ENCODE measurements around the gene DAB2IP. TPM values are rescaled to one million over a fixed set of nuclear protein-coding genes. Genes with fewer than 3 reads are reported as not detected.

The DAB2IP gene
- total and polyA plus RNA-seq, 2 of the 4 experiments (the other 2 are of a cell fraction), result 5.6 to 17.2 TPM

- intact Hi-C loops (cut with micrococcal nuclease) (no loop called here), dilution Hi-C loops (cut with HindIII; ENCODE audit: low sequenced_read_pairs, unreplicated experiment) (no loop called here), in situ Hi-C loops (cut with MboI; ENCODE audit: low sequenced_read_pairs) (no loop called here)
- Histone ChIP-seq H3K27me3 (ENCODE audit: control insufficient read depth, insufficient read depth, low read length) (no peaks in the 10 kb centered on the region), H3K4ac (ENCODE audit: low read depth, low read length) (no peak overlapping the region), H3K14ac (replicated peaks; ENCODE audit: low read depth, low read length) (no peak overlapping the region), H3K79me1 (ENCODE audit: low read depth in 1 of 2, low read length in 2 of 2) (no peaks in the 10 kb centered on the region), H2AK5ac (ENCODE audit: low read depth, low read length) (no peak overlapping the region), H4K8ac (ENCODE audit: low read depth in 2 of 2, low read length in 2 of 2) (no peak overlapping the region), H3K36me3 (ENCODE audit: control insufficient read depth, insufficient read depth, low read length) (no peaks in the 10 kb centered on the region), H4K91ac (ENCODE audit: insufficient read depth, low read depth, low read length) (no peak overlapping the region), H3K4me3 (ENCODE audit: insufficient read depth, low read depth, low read length) (no peak overlapping the region), H2AK9ac (replicated peaks; ENCODE audit: low read depth, low read length, poor library complexity) (no peak overlapping the region), H3K9ac (ENCODE audit: low read depth, low read length) (no peak overlapping the region), H2AFZ (replicated peaks; ENCODE audit: low read length, poor library complexity) (no peak overlapping the region), H3K4me1 (ENCODE audit: control insufficient read depth, insufficient read depth, low read length) (peaks cover 11% of the 10 kb centered on the region; the same call in 1 of the 2 replicates), H3K23ac (ENCODE audit: low read depth, low read length) (no peak overlapping the region), H4K20me1 (ENCODE audit: insufficient read depth, low read length) (peaks cover 16% of the 10 kb centered on the region), H4K5ac (ENCODE audit: low read depth, low read length) (no peak overlapping the region), H3K27ac (ENCODE audit: insufficient read depth, low read length) (no peak overlapping the region), H2BK15ac (ENCODE audit: low read depth, low read length) (no peak overlapping the region), H2BK120ac (ENCODE audit: low read depth, low read length) (no peak overlapping the region), H2BK20ac (ENCODE audit: low read depth, low read length) (no peak overlapping the region), H3K56ac (ENCODE audit: extremely low read depth, insufficient read depth, low read length) (no peak overlapping the region), H3K9me3 (ENCODE audit: control insufficient read depth, insufficient read depth, low read length) (no peaks in the 10 kb centered on the region), H3K9me1 (ENCODE audit: insufficient read depth, low read length) (no peaks in the 10 kb centered on the region), H3K4me2 (ENCODE audit: low read depth, low read length) (no peak overlapping the region), H2BK5ac (ENCODE audit: low read depth, low read length, poor library complexity, severe bottlenecking) (no peak overlapping the region), H3K18ac (ENCODE audit: low read depth, low read length) (no peak overlapping the region)
- BruUV-seq (replicated peaks), result no TSS peak
- POLR2A ChIA-PET (ENCODE audit: unreplicated experiment), result no interaction called here
- no CpG with 5 or more reads among the region's 1 CpG for WGBS, 2 experiments (ENCODE audit: extremely low coverage in 2 of 2, insufficient read length in 1 of 2)
- DNase-seq (no peak), ATAC-seq (ENCODE audit: low read depth) (no peak)
- CTCF ChIA-PET, result no interaction called here
- TF ChIP-seq ELK1 (IDR thresholded peaks at IDR 0.05; ENCODE audit: borderline replicate concordance, low read depth, low read length), result no peak
- no peak for TF ChIP-seq USF2 (IDR thresholded peaks at IDR 0.05; ENCODE audit: low read depth, low read length)
- TF ChIP-seq CEBPB (IDR thresholded peaks at IDR 0.05; ENCODE audit: low read depth, low read length), result no peak
- TF ChIP-seq CTCF (conservative IDR thresholded peaks at IDR 0.05; ENCODE audit: low read depth, low read length), result no peak
- no peak for TF ChIP-seq RAD21 (IDR thresholded peaks at IDR 0.05; ENCODE audit: low read length)
- no peak for TF ChIP-seq BHLHE40 (IDR thresholded peaks at IDR 0.05; ENCODE audit: low read depth, low read length)
- TF ChIP-seq SMC3 (IDR thresholded peaks at IDR 0.05; ENCODE audit: low read depth, low read length), result no peak
- TF ChIP-seq MAFK (IDR thresholded peaks at IDR 0.05; ENCODE audit: low read depth, low read length), result no peak
- TF ChIP-seq POLR2A (IDR thresholded peaks at IDR 0.05; ENCODE audit: low read depth, low read length), result no peak
- TF ChIP-seq RFX5 (IDR thresholded peaks at IDR 0.05; ENCODE audit: low read depth, low read length), result no peak
- no peak for TF ChIP-seq RCOR1 (IDR thresholded peaks at IDR 0.05; ENCODE audit: insufficient replicate concordance, low read length)
- TF ChIP-seq CHD1 (IDR thresholded peaks at IDR 0.05; ENCODE audit: low read depth, low read length), result no peak
- no peak for TF ChIP-seq MXI1 (IDR thresholded peaks at IDR 0.05; ENCODE audit: borderline replicate concordance, low read depth, low read length)
- TF ChIP-seq NFE2L2 (IDR thresholded peaks at IDR 0.05; ENCODE audit: low read depth, low read length), result no peak
- TF ChIP-seq FOS (IDR thresholded peaks at IDR 0.05; ENCODE audit: low read depth, low read length), result no peak
- TF ChIP-seq MAZ (IDR thresholded peaks at IDR 0.05; ENCODE audit: borderline replicate concordance, low read depth, low read length), result no peak
Observed at GRCh38 chr9:121633736-121634135, 17.7 kb upstream of the DAB2IP start.
